ENCODE measurements around the gene OR51L1.

GRCh38 chr11:4991060-4991459, 3.6 kb upstream of the OR51L1 start:
- TF ChIP-seq, protein P1, sequence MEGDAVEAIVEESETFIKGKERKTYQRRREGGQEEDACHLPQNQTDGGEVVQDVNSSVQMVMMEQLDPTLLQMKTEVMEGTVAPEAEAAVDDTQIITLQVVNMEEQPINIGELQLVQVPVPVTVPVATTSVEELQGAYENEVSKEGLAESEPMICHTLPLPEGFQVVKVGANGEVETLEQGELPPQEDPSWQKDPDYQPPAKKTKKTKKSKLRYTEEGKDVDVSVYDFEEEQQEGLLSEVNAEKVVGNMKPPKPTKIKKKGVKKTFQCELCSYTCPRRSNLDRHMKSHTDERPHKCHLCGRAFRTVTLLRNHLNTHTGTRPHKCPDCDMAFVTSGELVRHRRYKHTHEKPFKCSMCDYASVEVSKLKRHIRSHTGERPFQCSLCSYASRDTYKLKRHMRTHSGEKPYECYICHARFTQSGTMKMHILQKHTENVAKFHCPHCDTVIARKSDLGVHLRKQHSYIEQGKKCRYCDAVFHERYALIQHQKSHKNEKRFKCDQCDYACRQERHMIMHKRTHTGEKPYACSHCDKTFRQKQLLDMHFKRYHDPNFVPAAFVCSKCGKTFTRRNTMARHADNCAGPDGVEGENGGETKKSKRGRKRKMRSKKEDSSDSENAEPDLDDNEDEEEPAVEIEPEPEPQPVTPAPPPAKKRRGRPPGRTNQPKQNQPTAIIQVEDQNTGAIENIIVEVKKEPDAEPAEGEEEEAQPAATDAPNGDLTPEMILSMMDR (IDR thresholded peaks at IDR 0.05), result no peak
- TF ChIP-seq EP300 (IDR thresholded peaks at IDR 0.05) (no peak), POLR2A (IDR thresholded peaks at IDR 0.05) (no peak)
